ENCODE data around the gene MBD3L5.

Gene MBD3L5

DNA sequence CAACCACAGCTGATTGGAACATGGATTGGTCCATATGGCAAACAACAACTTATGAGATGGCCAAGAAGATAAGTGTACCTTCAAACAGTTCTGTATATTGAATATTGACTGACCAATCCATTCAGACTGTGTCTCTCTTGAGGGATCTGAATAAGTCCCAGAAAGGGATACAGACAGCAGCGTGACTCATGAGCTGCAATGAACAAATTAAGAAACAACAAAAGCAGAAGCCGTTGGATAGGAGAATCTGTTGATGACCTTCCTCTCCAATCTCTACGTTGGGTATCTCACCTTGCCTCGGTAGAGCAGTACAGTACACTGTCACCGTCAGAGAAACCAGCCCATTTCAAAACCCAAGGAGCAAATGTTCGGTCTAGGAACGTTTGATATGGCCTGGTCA lies 30.4 kb upstream of the MBD3L5 start:
- no peak overlapping the region for H3K4me3 ChIP-seq (ENCODE audit: low read depth, low read length)
- TF ChIP-seq CTCF (conservative IDR thresholded peaks at IDR 0.05; ENCODE audit: low read depth, low read length) = no peak
- DNase-seq (ENCODE audit: low read depth) = no peak

DNA sequence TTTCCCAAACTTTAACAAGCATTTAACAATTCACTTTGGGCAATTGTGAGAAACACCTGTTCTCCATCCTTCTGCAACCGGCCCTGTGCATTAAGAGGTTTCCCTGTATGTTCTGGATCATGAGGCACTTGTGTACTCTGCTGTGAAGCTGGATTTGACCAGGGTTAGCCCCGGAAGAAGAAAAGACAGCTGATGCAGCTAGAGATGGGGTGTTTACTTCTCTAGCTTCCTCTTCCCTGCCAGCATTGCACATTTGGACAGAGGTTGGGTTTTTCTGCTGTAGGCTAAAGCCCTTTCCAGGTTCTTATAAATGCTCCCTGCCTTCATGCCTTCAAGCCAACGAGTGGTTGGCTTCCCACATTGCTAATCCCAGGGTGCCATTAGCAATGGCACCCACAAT lies 30.0 kb upstream of the MBD3L5 start:
- DNase-seq (ENCODE audit: low read depth) = no peak
- no peak overlapping the region for H3K4me3 ChIP-seq (ENCODE audit: low read depth, low read length)
- no peak for TF ChIP-seq CTCF (conservative IDR thresholded peaks at IDR 0.05; ENCODE audit: low read depth, low read length)

- no peak for DNase-seq (ENCODE audit: low read depth)
- no peak for TF ChIP-seq CTCF (conservative IDR thresholded peaks at IDR 0.05; ENCODE audit: low read depth, low read length)
These were observed 29.6 kb upstream of the MBD3L5 start for GRCh38 chr19:7000816-7001215.

DNA sequence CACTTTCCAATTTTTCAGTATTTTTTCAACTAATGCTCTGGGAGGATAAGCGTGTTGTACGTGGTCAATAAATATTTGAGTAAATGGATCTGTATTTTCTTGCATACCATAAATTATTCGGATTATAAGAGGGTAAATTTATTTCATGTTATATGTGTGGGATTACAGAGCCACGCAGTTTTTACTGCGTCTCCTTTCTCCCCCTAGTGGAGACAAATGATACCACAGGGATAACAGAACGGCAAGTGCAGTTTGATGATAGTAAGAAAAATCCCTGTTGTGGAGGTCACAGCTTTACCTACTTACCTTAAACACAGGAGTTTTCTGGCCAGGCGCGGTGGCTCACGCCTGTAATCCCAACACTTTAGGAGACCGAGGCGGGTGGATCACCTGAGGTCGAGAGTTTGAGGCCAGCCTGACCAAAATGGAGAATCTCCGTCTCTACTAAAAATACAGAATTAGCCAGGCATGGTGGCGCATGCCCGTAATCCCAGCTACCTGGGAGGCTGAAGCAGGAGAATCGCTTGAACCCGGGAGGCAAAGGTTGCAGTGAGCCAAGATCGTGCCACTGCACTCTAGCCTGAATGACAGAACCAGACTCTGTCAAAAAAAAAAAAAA lies 26.0 kb upstream of the MBD3L5 start:
- DNase-seq (ENCODE audit: low read depth) = no peak
- no peak for TF ChIP-seq CTCF (conservative IDR thresholded peaks at IDR 0.05; ENCODE audit: low read depth, low read length)
- no peak overlapping the region for H3K4me3 ChIP-seq (ENCODE audit: low read depth, low read length)

More at GRCh38 chr19:7000816-7001215, 29.6 kb upstream of the MBD3L5 start:
- no peak overlapping the region for H3K4me3 ChIP-seq (ENCODE audit: low read depth, low read length)

- no peak for DNase-seq (ENCODE audit: low read depth)
- TF ChIP-seq CTCF (conservative IDR thresholded peaks at IDR 0.05; ENCODE audit: low read depth, low read length) = no peak
- H3K4me3 ChIP-seq (ENCODE audit: low read depth, low read length) = no peak overlapping the region
These were observed 24.2 kb upstream of the MBD3L5 start for GRCh38 chr19:7006135-7006704.

- no peak overlapping the region for H3K4me3 ChIP-seq (ENCODE audit: low read depth, low read length)
- no peak for TF ChIP-seq CTCF (conservative IDR thresholded peaks at IDR 0.05; ENCODE audit: low read depth, low read length)
- DNase-seq (ENCODE audit: low read depth) = no peak
These were observed 22.5 kb upstream of the MBD3L5 start for GRCh38 chr19:7007859-7008258.

Measured in choroid plexus epithelial cell (primary cell).